Measurements from ENCODE around the gene TMEM123.

TMEM123 gene

DNA sequence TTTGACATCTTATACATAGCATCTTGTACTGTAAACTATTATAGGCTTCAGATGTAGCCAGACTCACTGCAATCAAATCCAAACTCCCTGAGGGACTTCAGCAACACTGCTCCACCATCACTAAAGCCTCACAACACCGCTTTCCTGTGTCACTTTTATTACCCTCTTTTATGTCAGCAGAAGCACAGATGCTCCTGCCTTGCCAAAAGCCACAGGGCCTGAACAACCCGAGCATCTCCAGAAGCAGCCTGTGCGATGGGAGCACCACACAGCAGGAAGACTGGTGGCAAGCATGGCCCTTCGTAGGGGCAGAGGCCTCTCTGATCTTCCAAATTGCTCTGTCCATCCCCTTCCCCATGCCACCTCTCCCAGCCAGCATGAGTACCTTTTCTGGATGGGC lies 22.9 kb downstream of the TMEM123 start:
- no peak overlapping the region for H3K27ac ChIP-seq
- no peak for DNase-seq (ENCODE audit: low read depth, low spot score)

DNA sequence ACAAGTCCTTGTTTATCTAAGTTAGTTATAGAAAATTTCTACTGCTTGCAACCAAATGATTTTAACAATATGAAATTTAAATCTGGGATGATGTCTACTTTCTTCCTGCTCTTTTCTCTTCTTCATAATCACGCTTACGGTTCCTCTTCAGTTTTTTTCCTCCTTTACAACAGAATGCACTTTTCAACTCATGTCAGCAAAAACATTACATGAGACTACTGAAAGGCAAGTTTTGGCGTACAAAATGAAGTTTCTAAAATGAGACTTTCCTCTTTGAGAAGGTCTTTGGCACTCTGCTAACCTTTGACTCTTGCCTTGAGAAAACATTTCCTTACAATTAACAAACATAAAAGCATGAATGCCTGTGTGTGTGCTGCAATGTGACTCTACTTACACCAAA lies 23.3 kb downstream of the TMEM123 start:
- DNase-seq (ENCODE audit: low read depth, low spot score), result no peak
- H3K27ac ChIP-seq, result no peak overlapping the region

DNA sequence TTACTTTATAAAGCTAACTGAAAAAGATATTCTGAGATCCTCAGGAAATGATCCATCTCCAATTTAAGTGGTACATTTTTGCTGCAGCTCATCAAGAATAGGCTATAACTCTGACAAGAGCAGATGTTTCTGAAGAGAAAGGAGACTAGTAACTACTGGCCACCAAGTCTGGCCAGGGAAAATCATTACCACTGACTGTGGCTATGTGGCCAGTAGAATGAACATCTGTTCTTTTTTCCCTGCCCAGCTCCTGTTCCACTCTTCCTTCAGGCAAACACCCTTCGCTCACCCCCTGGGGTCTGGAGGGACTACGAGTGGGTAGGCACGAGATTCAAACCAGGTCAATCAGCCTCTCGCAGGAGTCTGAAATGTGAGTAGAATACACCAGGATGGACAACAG lies 23.9 kb downstream of the TMEM123 start:
- no peak overlapping the region for H3K27ac ChIP-seq
- no peak for DNase-seq (ENCODE audit: low read depth, low spot score)

DNA sequence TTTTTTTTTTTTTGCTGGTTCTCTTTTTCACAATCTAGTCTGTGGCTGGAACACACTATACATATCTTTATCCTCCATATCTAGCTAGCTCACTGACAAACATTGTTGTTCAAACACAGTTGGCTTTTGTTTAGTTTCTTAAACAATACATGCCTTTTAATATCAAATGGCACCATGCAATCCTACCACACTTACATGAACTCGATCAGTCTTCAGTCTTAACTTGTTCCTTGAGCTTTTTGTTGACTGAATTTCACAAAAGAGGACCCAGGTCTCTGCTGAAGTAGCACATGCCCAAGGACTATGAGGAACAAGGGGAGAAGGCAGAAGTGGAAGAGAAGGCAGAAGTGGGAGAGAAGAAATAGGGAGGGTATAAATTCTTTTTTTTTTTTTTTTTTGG lies 25.5 kb downstream of the TMEM123 start:
- no peak for DNase-seq (ENCODE audit: low read depth, low spot score)
- H3K27ac ChIP-seq, result no peak overlapping the region

DNA sequence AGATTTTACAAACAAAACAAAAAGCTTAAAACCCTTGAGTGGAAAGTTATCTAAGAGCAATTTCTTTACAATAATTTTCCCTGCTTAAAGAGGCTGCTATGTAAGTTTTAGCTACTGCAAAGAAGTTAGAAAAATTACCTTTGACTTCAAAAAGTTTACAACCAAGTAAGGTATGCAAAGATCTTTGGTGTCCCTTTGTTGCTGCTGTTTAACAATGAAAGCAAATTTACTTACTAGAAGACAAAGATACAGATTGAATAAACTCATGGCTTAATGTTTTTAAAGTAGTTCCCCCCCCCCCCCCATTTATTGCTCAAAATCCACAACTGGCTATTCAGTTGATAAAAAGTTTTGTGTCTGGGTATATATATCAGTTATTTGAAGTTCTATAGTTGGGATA lies 26.0 kb downstream of the TMEM123 start:
- no peak for DNase-seq (ENCODE audit: low read depth, low spot score)
- H3K27ac ChIP-seq, result no peak overlapping the region

DNA sequence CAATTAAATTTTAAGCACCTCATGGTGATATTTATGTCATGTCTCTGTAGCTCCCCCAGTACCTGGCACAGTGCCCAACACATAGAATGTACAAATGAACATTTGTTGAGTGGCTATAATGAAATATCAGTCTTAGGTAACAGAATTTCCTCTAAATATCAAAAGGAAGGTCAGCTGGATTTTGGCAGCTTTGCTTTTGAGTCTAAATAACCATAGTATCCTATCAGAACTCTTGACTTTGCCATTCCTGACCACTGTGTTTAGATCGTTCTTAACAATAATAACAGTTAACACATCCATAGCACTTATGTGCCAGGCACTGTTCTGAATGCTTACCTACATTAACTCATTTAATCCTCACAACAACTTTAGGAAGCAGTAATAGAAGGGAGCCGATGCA lies 26.6 kb downstream of the TMEM123 start:
- DNase-seq (ENCODE audit: low read depth, low spot score), result no peak

DNA sequence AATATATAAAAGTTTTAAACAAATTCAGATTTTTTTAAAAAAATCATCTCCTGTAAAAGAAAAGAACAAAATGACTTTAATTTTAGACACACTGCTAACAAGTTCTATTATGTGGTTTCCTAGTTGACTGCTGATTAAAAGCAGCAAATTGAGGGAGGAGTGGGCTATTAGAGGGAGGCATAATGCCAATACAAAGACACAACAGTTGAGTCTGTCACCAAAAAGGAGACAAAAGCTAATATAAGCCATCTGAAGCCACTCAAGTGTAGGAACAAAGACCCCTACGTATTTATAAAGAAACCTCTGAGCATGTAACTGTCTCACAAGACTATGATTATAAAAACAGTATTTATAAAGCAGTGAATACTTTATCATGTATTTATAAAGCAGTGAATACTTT lies 28.6 kb downstream of the TMEM123 start:
- no peak overlapping the region for H3K27ac ChIP-seq
- DNase-seq (ENCODE audit: low read depth, low spot score), result no peak

More for the DNA sequence above, 26.6 kb downstream of the TMEM123 start:
- H3K27ac ChIP-seq, result no peak overlapping the region

DNA sequence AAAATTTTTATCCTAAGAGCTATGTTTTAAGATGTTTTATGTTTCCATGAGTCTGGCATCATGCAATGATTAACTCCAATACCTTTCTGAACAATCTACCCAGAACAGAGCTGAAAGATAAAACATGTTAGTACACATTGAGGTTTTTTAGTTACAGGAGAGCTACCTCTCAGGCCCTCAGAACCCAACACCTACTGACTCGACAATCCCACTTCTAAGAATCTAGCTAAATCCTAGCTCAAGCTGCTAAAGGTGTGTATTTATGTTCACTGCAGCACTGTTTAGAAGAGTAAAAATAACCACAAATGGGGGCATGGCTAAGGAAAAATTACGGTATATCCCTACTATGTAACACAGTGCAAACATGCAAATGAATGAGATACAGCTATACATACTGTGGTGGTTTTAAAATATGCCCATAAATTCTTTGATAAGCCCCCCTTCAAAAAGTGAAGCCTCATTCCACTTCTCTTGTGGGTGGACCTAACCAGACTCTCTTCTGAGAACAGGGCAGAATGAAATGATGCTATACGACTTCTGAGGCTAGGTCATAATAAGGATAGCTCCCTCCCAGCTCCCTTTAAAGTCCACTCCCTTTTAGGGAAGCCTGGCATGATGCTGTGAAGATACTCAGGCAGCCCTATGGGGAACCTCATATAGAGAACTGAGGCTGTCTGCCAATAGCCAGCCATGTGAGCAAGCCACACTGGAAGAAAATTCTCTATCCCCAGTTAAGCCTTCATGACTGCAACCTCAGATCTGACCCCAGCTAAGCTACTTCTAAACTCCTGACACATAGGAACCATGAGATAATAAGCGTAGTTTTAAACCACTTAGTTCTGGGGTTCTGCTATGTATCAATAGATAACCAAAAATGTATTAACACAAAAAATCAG lies 29.5 kb downstream of the TMEM123 start:
- H3K27ac ChIP-seq, result no peak overlapping the region
- no peak for DNase-seq (ENCODE audit: low read depth, low spot score)

DNA sequence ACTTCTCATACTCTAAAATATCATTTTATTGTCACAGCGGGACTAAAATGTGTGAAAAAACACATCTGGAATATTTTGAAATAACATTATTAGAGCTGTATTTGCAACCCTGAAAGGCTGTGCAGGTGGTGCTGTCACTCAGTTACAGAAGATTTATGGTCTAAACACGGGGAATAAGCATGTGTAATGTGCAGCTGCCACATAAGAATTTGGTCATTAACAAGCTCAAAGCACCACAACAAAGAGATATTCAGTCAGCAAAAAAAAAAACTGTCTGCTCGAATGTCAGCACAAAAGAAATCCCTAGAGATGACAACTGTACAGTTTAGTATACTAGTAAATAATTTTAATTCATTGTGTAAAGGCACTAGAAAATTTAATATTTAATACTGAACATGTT lies 31.3 kb downstream of the TMEM123 start:
- no peak overlapping the region for H3K27ac ChIP-seq
- DNase-seq (ENCODE audit: low read depth, low spot score), result no peak

DNA sequence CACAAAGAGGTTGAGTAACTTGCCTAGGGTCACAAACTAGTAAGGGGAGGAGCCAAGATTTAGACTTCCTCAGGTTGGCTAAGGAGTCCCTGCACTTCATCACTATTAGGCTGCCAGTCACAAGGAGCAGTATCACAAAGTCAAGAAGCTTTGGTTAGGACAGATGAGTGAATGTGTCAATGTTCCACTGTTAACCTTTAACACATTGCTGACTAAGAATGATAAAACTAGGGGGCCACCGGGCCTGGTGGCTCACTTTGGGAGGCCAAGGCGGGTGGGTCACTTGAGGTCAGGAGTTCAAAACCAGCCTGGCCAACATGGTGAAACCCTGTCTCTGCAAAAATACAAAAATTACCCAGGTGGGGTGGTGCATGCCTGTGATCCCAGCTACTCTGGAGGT lies 32.0 kb downstream of the TMEM123 start:
- no peak overlapping the region for H3K27ac ChIP-seq
- no peak for DNase-seq (ENCODE audit: low read depth, low spot score)

DNA sequence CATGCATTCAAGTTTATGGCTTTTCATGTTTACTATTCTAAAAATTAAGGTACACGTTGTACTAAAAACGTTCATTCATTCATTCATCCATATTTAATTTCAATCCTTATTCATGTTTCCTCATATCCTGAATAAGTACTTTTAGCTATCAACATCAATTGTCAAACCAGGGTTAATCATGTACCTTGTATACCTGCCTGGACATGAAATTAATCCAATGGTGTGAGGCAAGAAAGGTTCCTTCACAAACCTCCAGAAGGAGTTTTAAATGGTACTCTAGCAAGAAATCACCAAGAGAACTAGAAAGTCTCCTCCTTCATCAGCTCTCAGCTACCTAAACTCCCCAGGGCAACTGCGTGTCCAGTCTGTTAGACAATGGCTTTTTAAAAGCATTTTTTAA lies 33.4 kb downstream of the TMEM123 start:
- H3K27ac ChIP-seq, result no peak overlapping the region
- DNase-seq (ENCODE audit: low read depth, low spot score), result peak; percentile 16

DNA sequence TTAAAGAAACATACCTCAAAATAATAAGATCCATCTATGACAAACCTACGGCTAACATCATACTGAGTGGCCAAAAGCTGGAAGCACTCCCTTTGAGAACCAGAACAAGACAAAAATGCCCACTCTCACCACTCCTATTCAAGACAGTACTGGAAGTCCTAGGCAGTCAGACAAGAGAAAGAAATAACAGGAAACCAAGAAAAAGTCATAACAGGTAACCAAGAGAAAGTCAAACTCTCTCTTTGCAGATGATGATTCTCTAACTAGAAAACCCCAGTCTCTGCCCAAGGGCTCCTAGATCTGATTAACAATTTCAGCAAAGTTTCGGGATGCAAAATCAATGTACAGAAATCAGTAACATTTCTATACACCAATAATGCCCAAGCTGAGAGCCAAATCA lies 35.6 kb downstream of the TMEM123 start:
- DNase-seq (ENCODE audit: low read depth, low spot score), result no peak
- H3K27ac ChIP-seq, result no peak overlapping the region

DNA sequence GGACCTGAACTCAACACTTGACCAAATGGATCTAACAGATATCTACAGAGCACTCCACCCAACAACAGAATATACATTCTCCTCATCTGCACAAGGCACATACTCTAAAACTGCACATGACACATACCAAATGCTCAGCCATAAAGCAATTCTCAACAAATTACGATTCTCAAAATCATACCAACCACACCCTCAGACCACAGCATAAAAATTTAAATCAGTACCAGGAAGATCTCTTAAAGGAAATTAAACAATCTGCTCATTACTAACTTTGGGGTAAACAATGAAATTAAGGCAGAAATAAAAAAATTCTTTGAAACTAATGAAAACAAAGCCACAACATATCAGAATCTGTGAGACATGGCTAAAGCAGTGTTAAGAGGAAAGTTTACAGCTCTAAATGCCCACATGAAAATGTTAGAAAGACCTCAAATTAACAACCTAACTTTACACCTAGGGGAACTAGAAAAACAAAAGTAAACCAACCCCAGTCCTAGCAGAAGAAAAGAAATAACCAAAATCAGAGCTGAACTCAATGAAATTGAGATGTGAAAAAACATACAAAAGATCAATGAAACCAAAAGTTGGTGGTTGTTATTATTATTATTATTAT lies 37.2 kb downstream of the TMEM123 start:
- no peak for DNase-seq (ENCODE audit: low read depth, low spot score)
- no peak overlapping the region for H3K27ac ChIP-seq

DNA sequence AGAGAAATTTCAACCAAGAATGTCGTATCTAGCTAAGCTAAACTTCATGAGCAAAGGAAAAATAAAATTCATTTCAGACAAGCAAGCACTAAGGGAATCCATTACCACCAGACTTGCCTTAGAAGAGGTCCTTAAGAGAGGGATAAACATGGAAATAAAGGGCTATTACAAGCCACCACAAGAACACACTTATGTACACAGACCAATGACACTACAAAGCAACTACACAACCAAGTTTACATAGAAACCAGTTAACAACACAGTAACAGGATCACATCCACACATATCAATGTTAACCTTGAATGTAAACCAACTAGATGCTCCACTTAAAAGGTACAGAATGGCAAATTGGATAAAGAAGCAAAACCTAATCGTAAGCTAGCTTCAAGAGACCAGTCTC lies 38.0 kb downstream of the TMEM123 start:
- no peak overlapping the region for H3K27ac ChIP-seq
- no peak for DNase-seq (ENCODE audit: low read depth, low spot score)

DNA sequence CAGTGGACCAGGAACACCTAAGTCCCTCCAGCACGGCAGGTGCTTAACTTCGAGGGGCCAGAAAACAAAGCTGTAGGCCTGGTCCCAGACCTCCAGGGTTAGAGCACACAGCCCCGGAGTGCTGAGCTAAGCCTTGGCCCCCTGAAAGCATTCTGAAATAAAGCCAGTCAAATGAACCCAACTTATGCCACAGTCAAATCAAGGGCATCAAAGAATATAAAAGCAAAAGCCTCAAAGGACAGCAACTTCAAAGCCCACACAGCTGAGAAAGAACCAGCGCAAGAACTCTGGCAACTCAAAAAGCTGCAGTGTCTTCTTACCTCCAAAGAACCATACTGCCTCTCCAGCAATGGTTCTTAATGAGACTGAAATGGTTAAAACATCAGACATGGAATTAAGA lies 39.1 kb downstream of the TMEM123 start:
- H3K27ac ChIP-seq, result no peak overlapping the region
- DNase-seq (ENCODE audit: low read depth, low spot score), result no peak

DNA sequence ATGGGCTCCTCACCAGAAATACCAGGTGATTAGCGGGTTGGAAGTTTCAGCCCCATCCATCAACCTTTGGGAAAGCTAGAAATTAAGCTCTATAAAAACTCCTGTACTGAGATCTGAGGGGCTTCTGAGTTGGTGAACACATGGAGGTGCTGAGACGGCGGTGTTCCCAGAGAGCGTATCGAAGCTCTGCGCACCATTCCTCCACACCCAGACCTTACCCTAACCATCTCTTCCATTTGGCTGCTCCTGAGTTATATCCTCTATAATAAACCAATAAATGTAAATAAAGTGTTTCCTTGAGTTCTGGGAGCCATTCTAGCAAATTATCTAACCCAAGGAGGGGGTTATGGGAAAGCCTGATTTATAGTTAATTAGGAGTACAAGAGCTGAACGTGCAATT lies 41.4 kb downstream of the TMEM123 start:
- no peak for DNase-seq (ENCODE audit: low read depth, low spot score)
- H3K27ac ChIP-seq, result no peak overlapping the region

DNA sequence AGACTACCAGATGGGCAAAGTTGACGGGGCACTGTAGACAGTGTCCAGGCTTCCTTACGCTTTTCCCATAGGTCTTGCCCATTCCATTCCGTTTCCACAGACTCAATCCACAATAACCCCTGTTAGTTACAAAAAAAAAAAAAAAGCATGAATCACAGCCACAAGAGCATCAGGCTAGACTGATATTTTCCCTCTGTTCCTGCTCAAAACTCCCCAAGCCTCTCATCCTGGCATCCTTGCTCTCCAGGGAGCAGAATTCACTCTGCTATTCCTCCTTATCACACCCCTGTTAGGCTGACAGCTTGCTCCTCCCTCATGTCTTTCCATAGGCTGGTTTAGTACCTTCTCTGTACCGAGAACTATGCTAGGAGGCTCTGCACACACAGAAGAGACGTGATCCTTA lies 42.2 kb downstream of the TMEM123 start:
- no peak for DNase-seq (ENCODE audit: low read depth, low spot score)
- H3K27ac ChIP-seq, result no peak overlapping the region

DNA sequence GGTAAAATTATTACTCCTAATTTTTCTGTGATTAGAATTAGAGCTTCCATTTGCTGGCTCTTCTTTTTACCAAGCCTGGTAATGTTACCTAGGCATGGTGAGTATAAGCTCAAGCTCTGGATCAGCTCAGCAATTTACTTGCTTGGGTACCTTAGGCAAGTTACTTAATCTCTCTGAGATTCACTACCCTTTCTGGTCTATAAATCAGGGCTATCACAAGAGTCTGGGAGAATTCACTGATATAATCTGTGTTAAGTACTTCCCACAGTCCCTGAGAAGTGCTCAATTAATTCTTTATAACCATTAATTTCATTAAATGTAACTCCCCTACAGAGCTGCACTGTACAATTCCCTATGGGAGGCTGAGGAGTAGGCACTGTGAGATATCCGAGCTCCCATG lies 44.2 kb downstream of the TMEM123 start:
- DNase-seq (ENCODE audit: low read depth, low spot score), result no peak
- no peak overlapping the region for H3K27ac ChIP-seq

DNA sequence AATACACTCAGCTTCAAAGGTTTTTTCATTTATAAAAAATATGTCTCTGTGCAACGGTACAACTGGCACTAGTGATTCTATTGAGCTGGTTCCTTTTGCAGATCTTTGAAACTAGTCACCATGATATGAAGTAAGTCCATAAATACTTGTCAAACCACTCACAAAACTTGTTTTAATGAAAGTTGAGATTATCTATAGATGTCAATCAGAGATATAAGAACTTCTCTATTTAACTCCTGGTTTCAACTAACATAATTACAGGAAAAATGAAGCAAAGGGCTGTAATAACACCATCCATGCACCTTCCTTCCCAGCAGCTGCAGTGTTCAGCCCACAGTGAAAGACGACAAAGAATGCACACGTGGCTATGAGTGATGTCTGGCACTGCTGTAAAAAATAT lies 44.7 kb downstream of the TMEM123 start:
- no peak overlapping the region for H3K27ac ChIP-seq
- DNase-seq (ENCODE audit: low read depth, low spot score), result no peak

DNA sequence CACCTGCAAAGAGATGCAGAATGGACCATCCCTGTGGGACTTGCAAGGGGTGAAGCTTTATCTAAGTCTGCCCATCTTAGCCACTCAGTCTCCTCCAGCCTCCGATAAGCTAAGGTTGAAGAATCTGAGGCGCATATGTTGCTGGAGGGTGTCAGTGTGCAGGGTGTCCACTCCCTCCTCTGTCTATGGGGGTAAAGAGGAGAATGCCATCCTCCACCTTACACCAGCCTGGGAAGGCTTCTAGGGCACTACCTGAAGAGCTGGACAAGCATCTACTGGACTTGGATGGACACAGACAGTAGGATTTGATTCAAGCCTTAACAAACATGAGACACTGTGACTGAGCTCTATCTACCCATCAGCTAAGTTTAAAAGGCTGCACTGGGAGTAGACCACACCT lies 46.5 kb downstream of the TMEM123 start:
- no peak overlapping the region for H3K27ac ChIP-seq
- DNase-seq (ENCODE audit: low read depth, low spot score), result no peak

DNA sequence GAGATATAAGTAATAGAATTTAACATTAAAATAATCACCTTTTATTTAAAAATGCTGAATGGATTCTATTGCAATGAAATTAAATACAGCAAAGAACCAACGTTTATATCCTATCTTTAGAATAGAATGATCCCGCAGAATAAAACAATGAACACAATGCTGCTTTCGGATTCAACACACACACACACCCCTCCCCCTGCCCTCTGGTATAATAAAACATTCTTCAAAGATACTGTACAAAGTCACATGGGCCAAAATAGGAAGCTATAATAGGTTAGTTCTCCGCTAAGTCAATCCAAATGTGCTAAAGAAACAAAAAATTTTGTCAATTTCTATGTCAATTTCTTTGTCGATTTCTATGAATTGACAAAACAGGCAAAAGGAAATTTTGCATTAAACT lies 47.1 kb downstream of the TMEM123 start:
- no peak overlapping the region for H3K27ac ChIP-seq
- DNase-seq (ENCODE audit: low read depth, low spot score), result no peak

DNA sequence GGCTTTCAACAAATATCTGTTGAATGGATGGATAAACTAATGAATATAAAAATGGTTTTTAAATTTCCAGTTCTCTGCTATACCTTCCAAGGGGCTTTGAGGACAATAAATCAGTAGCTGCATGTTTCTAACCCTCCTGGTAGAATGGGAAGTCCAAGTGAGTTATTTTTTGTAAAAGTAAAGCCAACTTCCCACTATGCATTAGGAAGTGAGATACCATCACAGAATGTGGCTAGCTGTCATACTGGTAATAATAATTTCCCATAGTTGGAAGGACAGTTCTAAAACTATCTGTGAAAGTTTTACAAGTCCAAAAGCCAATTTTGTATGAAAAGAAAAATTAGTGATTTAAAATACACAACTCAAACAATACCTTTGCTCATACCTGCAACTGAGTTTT lies 50.0 kb downstream of the TMEM123 start:
- no peak for DNase-seq (ENCODE audit: low read depth, low spot score)
- H3K27ac ChIP-seq, result no peak overlapping the region

All from epithelial cell of prostate (primary cell).